ENCODE measurements around the gene SPECC1L.
"Not testable (repeated sequence)": the region's sequence is repeated elsewhere in the genome, so short reads cannot be mapped to it uniquely, and the experiment has no call there.

The SPECC1L gene

GRCh38 chr22:24289114-24289513 lies 18.5 kb downstream of the SPECC1L start:
- DNase-seq = no peak

- no peak for DNase-seq
Observed at GRCh38 chr22:24289741-24290163, 19.1 kb downstream of the SPECC1L start.

GRCh38 chr22:24290459-24290858 lies 19.8 kb downstream of the SPECC1L start:
- no peak for DNase-seq

- DNase-seq = no peak
Observed at GRCh38 chr22:24291515-24292201, 21.0 kb downstream of the SPECC1L start.

DNA sequence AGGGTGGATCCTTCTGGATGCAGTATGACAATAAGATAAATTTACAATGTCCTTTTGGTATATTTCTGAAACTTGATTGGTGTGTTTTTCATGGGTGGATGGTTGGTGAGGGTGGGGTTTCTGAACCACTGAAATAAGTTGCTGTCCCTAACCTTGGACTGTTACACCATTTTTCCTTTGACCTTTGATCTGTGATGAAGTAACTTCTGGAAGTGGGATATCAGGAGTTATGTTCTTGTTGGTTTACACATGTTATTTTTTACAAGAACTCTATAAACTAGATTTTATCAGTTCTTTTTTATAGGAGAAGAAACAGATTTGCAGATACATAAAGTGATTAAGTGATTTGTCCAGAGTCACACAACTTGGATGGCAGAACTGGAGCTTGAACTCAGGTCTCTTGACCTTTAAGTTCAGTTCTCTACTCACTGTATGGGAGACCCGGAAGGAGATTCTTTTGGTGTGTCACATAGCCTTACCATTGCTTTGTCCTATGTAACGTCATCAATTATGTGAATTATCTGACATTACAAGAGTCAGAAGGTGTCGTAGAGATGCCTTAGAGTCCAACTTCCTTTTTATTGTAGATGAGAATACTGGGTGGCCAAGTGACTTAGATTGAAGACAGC lies 21.7 kb downstream of the SPECC1L start:
- DNase-seq = not testable (repeated sequence)

DNA sequence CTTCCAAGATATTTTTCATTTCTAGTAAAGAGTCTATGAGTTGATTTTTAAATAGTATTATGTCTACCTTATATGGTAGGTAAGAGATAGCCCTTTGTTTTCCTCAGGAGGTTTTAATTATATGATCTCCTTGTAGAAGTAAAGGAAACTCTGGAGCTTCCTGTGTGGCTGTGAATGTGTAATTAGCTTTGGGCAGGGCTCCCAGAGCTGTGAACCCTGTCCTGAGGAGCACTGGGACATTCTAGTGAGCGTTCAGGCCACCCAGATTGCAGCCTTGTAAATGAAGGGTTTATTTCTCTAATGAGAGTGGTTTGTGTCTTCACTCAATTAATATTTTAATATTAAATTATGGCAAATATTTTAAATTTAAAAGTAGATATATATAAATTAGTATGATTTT lies 24.3 kb downstream of the SPECC1L start:
- not testable (repeated sequence) for DNase-seq

DNA sequence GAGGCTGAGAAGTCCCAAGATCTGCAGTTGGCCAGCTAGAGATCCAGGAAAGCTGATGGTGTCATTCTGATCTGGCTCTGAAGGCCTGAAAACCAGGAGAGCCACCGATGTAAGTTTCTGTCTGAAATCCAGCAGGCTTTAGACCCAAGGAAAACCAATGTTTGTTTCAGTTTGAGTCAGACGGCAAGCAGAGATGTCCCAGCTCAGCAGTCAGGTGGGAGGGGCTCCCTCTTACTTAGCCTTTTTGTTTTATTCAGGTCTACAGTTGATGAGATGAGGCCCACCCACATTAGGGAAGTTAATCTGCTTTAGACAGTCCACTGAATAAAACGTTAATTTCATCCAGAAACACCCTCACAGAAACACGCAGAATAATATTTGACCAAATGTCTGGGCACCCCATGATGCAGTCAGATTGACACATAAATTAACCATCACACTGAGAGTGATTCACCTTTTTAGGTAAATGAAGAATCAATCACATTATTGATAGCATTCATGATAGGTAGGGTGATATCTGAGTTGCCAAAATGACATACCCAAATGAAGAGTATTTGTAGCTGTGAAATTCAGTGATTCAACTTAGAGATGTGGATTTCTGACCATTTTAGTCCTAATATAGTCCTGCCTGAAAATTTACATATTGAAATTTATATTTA lies 28.0 kb downstream of the SPECC1L start:
- not testable (repeated sequence) for DNase-seq

GRCh38 chr22:24300522-24300921 lies 29.9 kb downstream of the SPECC1L start:
- DNase-seq = not testable (repeated sequence)

DNA sequence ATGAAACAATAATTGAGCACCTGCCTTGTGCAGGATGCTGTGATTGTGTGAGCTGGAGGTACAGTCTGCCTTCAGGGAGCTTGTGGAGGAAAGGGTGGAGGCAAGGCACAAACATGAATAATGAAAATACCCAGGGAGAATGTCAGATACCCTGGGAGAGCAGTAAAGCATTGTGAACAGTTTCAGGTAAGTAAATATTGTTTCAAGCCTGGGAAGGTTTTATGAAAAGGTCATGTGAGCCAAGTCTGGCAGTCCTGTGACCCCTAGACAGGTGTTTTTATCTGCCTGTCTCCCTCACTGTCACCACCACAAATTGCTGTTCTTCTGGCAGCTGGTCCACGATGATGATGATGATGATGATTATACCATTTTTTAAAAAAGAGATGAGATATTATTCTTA lies 32.0 kb downstream of the SPECC1L start:
- DNase-seq = no peak

GRCh38 chr22:24303007-24303406 lies 32.4 kb downstream of the SPECC1L start:
- DNase-seq = no peak

- DNase-seq = no peak
Observed at GRCh38 chr22:24304062-24304675, 33.5 kb downstream of the SPECC1L start.

- DNase-seq = no peak
Observed at GRCh38 chr22:24305260-24305692, 34.6 kb downstream of the SPECC1L start.

- no peak for DNase-seq
Observed at GRCh38 chr22:24310969-24311368, 40.3 kb downstream of the SPECC1L start.

- no peak for DNase-seq
Observed at GRCh38 chr22:24315367-24315966, 44.8 kb downstream of the SPECC1L start.

- not testable (repeated sequence) for DNase-seq
Observed at GRCh38 chr22:24316264-24316663, 45.6 kb downstream of the SPECC1L start.

GRCh38 chr22:24317511-24317910 lies 46.9 kb downstream of the SPECC1L start:
- DNase-seq = not testable (repeated sequence)

GRCh38 chr22:24319451-24319850 lies 48.8 kb downstream of the SPECC1L start:
- DNase-seq = no peak

DNA sequence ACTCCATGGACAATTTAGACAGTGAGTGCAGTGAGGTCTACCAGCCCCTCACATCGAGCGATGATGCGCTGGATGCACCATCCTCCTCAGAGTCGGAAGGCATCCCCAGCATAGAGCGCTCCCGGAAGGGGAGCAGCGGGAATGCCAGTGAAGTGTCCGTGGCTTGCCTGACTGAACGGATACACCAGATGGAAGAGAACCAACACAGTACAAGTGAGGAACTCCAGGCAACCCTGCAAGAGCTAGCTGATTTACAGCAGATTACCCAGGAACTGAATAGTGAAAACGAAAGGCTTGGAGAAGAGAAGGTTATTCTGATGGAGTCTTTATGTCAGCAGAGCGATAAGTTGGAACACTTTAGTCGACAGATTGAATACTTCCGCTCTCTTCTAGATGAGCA lies 51.4 kb downstream of the SPECC1L start:
- DNase-seq = no peak

GRCh38 chr22:24322522-24322921 lies 51.9 kb downstream of the SPECC1L start:
- no peak for DNase-seq

GRCh38 chr22:24323233-24323632 lies 52.6 kb downstream of the SPECC1L start:
- DNase-seq = no peak

GRCh38 chr22:24323695-24324094 lies 53.1 kb downstream of the SPECC1L start:
- no peak for DNase-seq

- DNase-seq = no peak
Observed at GRCh38 chr22:24324137-24324536, 53.5 kb downstream of the SPECC1L start.

- no peak for DNase-seq
Observed at GRCh38 chr22:24325105-24325757, 54.6 kb downstream of the SPECC1L start.

All from activated CD8-positive, alpha-beta memory T cell treated with anti-CD3 and anti-CD28 coated beads, Interleukin-2, amount 50 U/mL, for 48 hours (primary cell).